Hepatocyte (in vitro differentiated cells): Measurements from ENCODE around the gene SERPINA3.

Experiments used
- EZH2 ChIP-seq: fragments of 200-600 bp; sonication (generic); IDR thresholded peaks from 2 replicates; pipeline ENCODE4 v1.6.1; 2016; ENCODE audit warnings: antibody characterized with exemption, mild to moderate bottlenecking, borderline replicate concordance
- TF ChIP-seq, protein P1 (sequence below): fragments of 200-600 bp; sonication (generic); IDR thresholded peaks from 2 replicates; pipeline ENCODE4 v1.5.1; 2016; ENCODE audit warnings: antibody characterized with exemption, mild to moderate bottlenecking; ENCODE audit not compliant: poor library complexity

DNA sequence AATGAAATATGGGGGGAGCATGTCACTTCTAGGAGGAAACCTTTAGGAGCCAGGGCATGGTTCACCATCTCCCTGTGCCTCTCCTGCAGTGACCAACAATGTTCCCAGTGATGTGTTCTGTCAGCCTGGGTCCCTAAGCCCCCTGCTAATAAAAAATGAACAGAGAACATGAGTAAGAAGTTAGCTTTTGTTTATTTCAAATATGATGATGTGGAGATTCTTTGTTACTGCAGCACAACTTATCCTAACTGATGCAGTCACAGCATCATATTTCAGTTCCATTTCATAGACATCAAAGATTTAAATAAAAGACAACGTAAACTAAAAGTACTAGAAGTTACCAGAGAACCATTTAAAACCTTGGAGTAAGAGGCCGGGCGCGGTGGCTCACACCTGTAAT lies 43.9 kb downstream of the SERPINA3 start:
- TF ChIP-seq, protein P1, sequence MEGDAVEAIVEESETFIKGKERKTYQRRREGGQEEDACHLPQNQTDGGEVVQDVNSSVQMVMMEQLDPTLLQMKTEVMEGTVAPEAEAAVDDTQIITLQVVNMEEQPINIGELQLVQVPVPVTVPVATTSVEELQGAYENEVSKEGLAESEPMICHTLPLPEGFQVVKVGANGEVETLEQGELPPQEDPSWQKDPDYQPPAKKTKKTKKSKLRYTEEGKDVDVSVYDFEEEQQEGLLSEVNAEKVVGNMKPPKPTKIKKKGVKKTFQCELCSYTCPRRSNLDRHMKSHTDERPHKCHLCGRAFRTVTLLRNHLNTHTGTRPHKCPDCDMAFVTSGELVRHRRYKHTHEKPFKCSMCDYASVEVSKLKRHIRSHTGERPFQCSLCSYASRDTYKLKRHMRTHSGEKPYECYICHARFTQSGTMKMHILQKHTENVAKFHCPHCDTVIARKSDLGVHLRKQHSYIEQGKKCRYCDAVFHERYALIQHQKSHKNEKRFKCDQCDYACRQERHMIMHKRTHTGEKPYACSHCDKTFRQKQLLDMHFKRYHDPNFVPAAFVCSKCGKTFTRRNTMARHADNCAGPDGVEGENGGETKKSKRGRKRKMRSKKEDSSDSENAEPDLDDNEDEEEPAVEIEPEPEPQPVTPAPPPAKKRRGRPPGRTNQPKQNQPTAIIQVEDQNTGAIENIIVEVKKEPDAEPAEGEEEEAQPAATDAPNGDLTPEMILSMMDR, result no peak
- TF ChIP-seq EZH2, result no peak
